ENCODE results near the gene TDRD3.
"Not testable (repeated sequence)": the region's sequence is repeated elsewhere in the genome, so short reads cannot be mapped to it uniquely, and the experiment has no call there.

DNA sequence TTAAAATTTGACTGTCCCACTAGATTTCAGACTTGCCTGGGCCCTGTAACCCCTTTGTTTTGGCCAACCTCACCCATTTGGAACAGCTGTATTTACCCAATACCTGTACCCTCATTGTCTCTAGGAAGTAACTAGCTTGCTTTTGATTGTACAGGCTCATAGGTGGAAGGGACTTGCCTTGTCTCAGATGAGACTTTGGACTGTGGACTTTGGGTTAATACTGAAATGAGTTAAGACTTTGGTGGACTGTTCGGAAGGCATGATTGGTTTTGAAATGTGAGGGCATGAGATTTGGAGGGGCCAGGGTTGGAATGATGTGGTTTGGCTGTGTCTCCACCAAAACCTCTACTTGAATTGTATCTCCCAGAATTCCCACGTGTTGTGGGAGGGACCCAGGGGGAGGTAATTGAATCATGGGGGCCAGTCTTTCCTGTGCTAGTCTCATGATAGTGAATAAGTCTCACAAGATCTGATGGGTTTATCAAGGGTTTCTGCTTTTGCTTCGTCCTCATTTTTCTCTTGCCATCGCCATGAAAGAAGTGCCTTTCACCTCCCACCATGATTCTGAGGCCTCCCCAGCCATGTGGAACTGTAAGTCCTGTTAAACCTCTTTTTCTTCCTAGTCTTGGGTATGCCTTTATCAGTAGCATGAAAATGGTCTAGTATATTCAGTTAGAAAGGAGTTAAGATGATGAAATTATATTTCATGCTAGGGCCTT is 12.7 kb downstream of the TDRD3 start:
- not testable (repeated sequence) for TF ChIP-seq EZH2 (IDR thresholded peaks at IDR 0.05; ENCODE audit: low read length, missing control alignments)
- TF ChIP-seq, protein P1, sequence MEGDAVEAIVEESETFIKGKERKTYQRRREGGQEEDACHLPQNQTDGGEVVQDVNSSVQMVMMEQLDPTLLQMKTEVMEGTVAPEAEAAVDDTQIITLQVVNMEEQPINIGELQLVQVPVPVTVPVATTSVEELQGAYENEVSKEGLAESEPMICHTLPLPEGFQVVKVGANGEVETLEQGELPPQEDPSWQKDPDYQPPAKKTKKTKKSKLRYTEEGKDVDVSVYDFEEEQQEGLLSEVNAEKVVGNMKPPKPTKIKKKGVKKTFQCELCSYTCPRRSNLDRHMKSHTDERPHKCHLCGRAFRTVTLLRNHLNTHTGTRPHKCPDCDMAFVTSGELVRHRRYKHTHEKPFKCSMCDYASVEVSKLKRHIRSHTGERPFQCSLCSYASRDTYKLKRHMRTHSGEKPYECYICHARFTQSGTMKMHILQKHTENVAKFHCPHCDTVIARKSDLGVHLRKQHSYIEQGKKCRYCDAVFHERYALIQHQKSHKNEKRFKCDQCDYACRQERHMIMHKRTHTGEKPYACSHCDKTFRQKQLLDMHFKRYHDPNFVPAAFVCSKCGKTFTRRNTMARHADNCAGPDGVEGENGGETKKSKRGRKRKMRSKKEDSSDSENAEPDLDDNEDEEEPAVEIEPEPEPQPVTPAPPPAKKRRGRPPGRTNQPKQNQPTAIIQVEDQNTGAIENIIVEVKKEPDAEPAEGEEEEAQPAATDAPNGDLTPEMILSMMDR (conservative IDR thresholded peaks at IDR 0.05 in 1 of 2, IDR thresholded peaks at IDR 0.05 in 1 of 2; ENCODE audit: low read depth in 1 of 2, low read length in 2 of 2): not testable (repeated sequence)

Measured in fibroblast of lung (primary cell).